RWPE2 (cell line): Measurements from ENCODE around the gene CD82.

Experiments used
- ATAC-seq: fragments of 200-7000 bp; cut with Tn5 transposase; 3 replicates; pipeline ENCODE4 v1.9.1; 2021; ENCODE audit warnings: low read depth
- DNase-seq: peaks from one replicate; pipeline ENCODE4 v3.0.0-alpha.2; 2020; ENCODE audit warnings: low spot score
- H3K27ac ChIP-seq: fragments of 450-650 bp; 2 replicates; pipeline ENCODE4 v1.5.1; 2017; ENCODE audit warnings: mild to moderate bottlenecking; ENCODE audit not compliant: poor library complexity, severe bottlenecking
- H3K27me3 ChIP-seq: fragments of 250-450 bp; sonication (Bioruptor Pico); 2 replicates; pipeline ENCODE4 v1.5.1; 2021; ENCODE audit warnings: mild to moderate bottlenecking, moderate library complexity; ENCODE audit not compliant: insufficient read depth, poor library complexity, severe bottlenecking
- H3K36me3 ChIP-seq: fragments of 250-450 bp; sonication (Bioruptor Pico); 2 replicates; pipeline ENCODE4 v1.5.1; 2020; ENCODE audit warnings: low read depth, mild to moderate bottlenecking, moderate library complexity
- H3K4me1 ChIP-seq: fragments of 250-450 bp; sonication (Bioruptor Pico); 2 replicates; pipeline ENCODE4 v1.5.1; 2021; ENCODE audit warnings: mild to moderate bottlenecking, moderate library complexity; ENCODE audit not compliant: insufficient read depth, poor library complexity, severe bottlenecking
- H3K4me3 ChIP-seq: fragments of 250-450 bp; sonication (Bioruptor Pico); 2 replicates; pipeline ENCODE4 v1.5.1; 2021; ENCODE audit warnings: mild to moderate bottlenecking, moderate library complexity; ENCODE audit not compliant: severe bottlenecking
- H3K9me3 ChIP-seq: fragments of 250-450 bp; sonication (Bioruptor Pico); 2 replicates; pipeline ENCODE4 v1.5.1; 2021; ENCODE audit warnings: mild to moderate bottlenecking, moderate library complexity; ENCODE audit not compliant: severe bottlenecking
- TF ChIP-seq, protein P1 (sequence below): fragments of 450-650 bp; IDR thresholded peaks from one replicate; pipeline ENCODE4 v1.5.1; 2017; ENCODE audit warnings: mild to moderate bottlenecking, moderate library complexity; ENCODE audit not compliant: poor library complexity, severe bottlenecking

Gene CD82

GRCh38 chr11:44607319-44607962, 42.0 kb downstream of the CD82 start:
- H3K27me3 ChIP-seq: no peaks in the 10 kb centered on the region
- no peaks in the 10 kb centered on the region for H3K9me3 ChIP-seq
- H3K4me3 ChIP-seq: no peak overlapping the region
- no peaks in the 10 kb centered on the region for H3K4me1 ChIP-seq
- peak; percentile 49 for ATAC-seq
- TF ChIP-seq, protein P1, sequence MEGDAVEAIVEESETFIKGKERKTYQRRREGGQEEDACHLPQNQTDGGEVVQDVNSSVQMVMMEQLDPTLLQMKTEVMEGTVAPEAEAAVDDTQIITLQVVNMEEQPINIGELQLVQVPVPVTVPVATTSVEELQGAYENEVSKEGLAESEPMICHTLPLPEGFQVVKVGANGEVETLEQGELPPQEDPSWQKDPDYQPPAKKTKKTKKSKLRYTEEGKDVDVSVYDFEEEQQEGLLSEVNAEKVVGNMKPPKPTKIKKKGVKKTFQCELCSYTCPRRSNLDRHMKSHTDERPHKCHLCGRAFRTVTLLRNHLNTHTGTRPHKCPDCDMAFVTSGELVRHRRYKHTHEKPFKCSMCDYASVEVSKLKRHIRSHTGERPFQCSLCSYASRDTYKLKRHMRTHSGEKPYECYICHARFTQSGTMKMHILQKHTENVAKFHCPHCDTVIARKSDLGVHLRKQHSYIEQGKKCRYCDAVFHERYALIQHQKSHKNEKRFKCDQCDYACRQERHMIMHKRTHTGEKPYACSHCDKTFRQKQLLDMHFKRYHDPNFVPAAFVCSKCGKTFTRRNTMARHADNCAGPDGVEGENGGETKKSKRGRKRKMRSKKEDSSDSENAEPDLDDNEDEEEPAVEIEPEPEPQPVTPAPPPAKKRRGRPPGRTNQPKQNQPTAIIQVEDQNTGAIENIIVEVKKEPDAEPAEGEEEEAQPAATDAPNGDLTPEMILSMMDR: no peak
- H3K27ac ChIP-seq: no peak overlapping the region
- DNase-seq: no peak
- H3K36me3 ChIP-seq: peaks cover 25% of the 10 kb centered on the region

DNA sequence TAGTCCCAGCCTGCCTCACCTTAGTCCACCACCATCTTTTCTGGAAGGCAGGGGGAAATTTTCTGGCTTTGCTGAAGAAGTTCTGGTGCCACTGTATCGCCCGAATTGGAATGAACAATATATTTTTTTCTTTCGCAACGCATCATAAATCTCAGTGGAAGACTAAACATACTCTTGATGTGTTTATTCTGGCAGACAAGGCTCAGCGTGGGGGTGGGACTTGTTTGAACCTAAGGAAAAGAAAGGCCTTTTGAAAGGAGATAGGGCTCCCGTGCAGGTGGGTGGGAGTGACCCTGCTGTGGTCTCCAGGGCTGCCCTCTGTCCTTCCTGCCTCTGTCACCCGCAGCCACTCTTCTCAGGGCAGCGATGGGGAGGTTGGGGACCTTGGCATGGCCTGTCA, 42.5 kb downstream of the CD82 start:
- no peak for DNase-seq
- H3K27me3 ChIP-seq: no peaks in the 10 kb centered on the region
- no peaks in the 10 kb centered on the region for H3K4me1 ChIP-seq
- H3K9me3 ChIP-seq: no peaks in the 10 kb centered on the region
- H3K4me3 ChIP-seq: no peak overlapping the region
- TF ChIP-seq, protein P1: no peak
- H3K27ac ChIP-seq: no peak overlapping the region
- peaks cover 25% of the 10 kb centered on the region for H3K36me3 ChIP-seq
- 0 out of 3 replicates have a peak, but pooled peaks have one; percentile 12 for ATAC-seq

GRCh38 chr11:44608651-44608990, 43.2 kb downstream of the CD82 start:
- TF ChIP-seq, protein P1: no peak
- Histone ChIP-seq H3K9me3 (no peaks in the 10 kb centered on the region), H3K27ac (no peak overlapping the region), H3K36me3 (peaks cover 25% of the 10 kb centered on the region), H3K4me3 (no peak overlapping the region), H3K4me1 (no peaks in the 10 kb centered on the region), H3K27me3 (no peaks in the 10 kb centered on the region)
- ATAC-seq (no peak), DNase-seq (no peak)

- H3K36me3 ChIP-seq: peaks cover 19% of the 10 kb centered on the region
- H3K27ac ChIP-seq: no peak overlapping the region
- H3K9me3 ChIP-seq: no peaks in the 10 kb centered on the region
- TF ChIP-seq, protein P1: no peak
- H3K4me1 ChIP-seq: no peaks in the 10 kb centered on the region
- H3K4me3 ChIP-seq: no peak overlapping the region
- no peak for DNase-seq
- no peak for ATAC-seq
- H3K27me3 ChIP-seq: no peaks in the 10 kb centered on the region
Observed at GRCh38 chr11:44608991-44609782, 43.7 kb downstream of the CD82 start.

DNA sequence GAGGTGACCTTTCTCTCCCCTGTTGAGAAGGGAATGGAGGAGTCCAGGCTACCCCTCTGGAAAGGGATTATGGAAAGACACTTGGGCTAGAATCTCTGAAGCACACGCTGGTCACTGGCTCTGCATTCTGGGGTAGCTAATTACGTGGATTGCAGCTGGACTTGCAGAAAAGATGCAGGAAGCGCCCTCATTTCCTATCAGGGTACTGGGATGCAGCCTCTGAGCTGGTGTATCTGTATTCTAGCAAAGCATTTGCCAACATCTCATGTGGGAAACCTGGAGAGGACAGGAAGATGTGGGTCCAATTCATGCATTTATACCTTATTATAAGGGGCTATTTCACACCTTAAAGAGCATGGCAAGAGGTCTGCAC, 44.3 kb downstream of the CD82 start:
- H3K4me1 ChIP-seq: no peaks in the 10 kb centered on the region
- no peaks in the 10 kb centered on the region for H3K9me3 ChIP-seq
- no peak overlapping the region for H3K27ac ChIP-seq
- no peak for ATAC-seq
- TF ChIP-seq, protein P1: no peak
- peaks cover 19% of the 10 kb centered on the region for H3K36me3 ChIP-seq
- H3K27me3 ChIP-seq: no peaks in the 10 kb centered on the region
- no peak for DNase-seq
- H3K4me3 ChIP-seq: no peak overlapping the region
